KMS-11 (cell line): ENCODE results near the gene CCNJL.

ENCODE experiments used
- H2AFZ ChIP-seq: fragments of 200-600 bp; sonication (generic); 2 replicates; pipeline ENCODE4 v1.6.1; 2016; ENCODE audit warnings: antibody characterized with exemption, mixed run types, low read depth
- H3K27ac ChIP-seq: fragments of 200-600 bp; sonication (generic); 2 replicates; pipeline ENCODE4 v1.6.1; 2016; ENCODE audit warnings: mild to moderate bottlenecking, mixed run types
- H3K27me3 ChIP-seq: fragments of 200-600 bp; sonication (generic); 2 replicates; pipeline ENCODE4 v1.6.1; 2017; ENCODE audit warnings: mild to moderate bottlenecking, low read depth, mixed run types, moderate library complexity; ENCODE audit not compliant: insufficient read depth
- H3K36me3 ChIP-seq: fragments of 200-600 bp; sonication (generic); 2 replicates; pipeline ENCODE4 v1.6.1; 2017; ENCODE audit warnings: mild to moderate bottlenecking, mixed run types; ENCODE audit not compliant: insufficient read depth
- H3K4me1 ChIP-seq: fragments of 200-600 bp; sonication (generic); 2 replicates; pipeline ENCODE4 v1.6.1; 2016; ENCODE audit warnings: mild to moderate bottlenecking, low read depth, mixed run types; ENCODE audit not compliant: poor library complexity, severe bottlenecking
- H3K4me2 ChIP-seq: fragments of 200-600 bp; sonication (generic); 2 replicates; pipeline ENCODE4 v1.7.0; 2016; ENCODE audit warnings: mild to moderate bottlenecking, mixed run types
- H3K4me3 ChIP-seq: fragments of 200-600 bp; sonication (generic); IDR thresholded peaks from 2 replicates; pipeline ENCODE4 v1.6.1; 2017; ENCODE audit warnings: low read depth, low read length, mixed read lengths; ENCODE audit not compliant: insufficient read depth
- H3K79me2 ChIP-seq: fragments of 200-600 bp; sonication (generic); 2 replicates; pipeline ENCODE4 v1.6.1; 2016; ENCODE audit warnings: low read depth, mixed run types; ENCODE audit not compliant: insufficient read depth
- H3K9ac ChIP-seq: fragments of 200-600 bp; sonication (generic); 2 replicates; pipeline ENCODE4 v1.6.1; 2016; ENCODE audit warnings: mild to moderate bottlenecking, mixed run types
- H4K20me1 ChIP-seq: fragments of 200-600 bp; sonication (generic); 2 replicates; pipeline ENCODE4 v1.6.1; 2016; ENCODE audit warnings: mild to moderate bottlenecking, mixed run types; ENCODE audit not compliant: insufficient read depth
- TF ChIP-seq, protein P1 (sequence below): fragments of 200-600 bp; sonication (generic); conservative IDR thresholded peaks from 2 replicates; pipeline ENCODE4 v1.6.1; 2017; ENCODE audit warnings: low read depth, mild to moderate bottlenecking, antibody characterized with exemption, low read length, moderate library complexity, mixed read lengths

The CCNJL gene

DNA sequence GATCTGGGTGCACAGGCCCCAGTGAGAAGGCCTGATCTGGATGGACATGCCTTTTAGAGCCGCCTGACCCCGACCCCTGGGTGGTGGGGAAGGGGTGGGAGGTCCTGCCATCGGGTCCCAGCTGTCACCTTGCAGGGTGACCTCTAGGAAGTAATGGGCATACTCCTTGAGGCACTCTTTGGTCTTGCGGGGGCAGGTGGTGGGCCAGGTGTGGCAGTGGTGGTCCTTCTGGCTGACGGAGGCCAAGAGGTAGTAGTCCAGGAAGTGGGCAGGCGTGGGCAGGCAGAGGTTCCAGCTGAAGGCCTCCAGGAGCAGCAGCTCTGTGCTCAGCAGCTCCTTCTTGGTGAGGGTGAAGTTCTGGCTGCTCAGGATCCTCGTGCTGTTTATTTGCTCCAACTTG lies 53.0 kb downstream of the CCNJL start:
- TF ChIP-seq, protein P1, sequence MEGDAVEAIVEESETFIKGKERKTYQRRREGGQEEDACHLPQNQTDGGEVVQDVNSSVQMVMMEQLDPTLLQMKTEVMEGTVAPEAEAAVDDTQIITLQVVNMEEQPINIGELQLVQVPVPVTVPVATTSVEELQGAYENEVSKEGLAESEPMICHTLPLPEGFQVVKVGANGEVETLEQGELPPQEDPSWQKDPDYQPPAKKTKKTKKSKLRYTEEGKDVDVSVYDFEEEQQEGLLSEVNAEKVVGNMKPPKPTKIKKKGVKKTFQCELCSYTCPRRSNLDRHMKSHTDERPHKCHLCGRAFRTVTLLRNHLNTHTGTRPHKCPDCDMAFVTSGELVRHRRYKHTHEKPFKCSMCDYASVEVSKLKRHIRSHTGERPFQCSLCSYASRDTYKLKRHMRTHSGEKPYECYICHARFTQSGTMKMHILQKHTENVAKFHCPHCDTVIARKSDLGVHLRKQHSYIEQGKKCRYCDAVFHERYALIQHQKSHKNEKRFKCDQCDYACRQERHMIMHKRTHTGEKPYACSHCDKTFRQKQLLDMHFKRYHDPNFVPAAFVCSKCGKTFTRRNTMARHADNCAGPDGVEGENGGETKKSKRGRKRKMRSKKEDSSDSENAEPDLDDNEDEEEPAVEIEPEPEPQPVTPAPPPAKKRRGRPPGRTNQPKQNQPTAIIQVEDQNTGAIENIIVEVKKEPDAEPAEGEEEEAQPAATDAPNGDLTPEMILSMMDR = no peak

DNA sequence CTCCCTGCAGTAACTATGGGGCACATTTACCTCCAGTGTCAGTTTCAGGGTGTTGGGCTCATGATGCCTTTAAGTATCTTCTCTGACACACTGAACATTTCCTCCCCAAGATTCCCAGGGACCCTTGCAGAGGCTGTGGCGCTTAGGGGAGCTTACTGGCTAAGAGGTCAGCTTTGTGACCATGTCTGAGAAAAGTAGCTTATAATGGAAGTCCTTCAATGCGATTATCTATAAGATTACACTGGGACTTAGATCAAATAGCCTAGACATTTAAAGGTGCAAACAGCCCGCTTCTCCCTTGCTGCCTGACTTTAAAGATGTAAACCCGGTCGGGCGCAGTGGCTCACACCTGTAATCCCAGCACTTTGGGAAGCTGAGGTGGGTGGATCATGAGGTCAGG lies 57.7 kb downstream of the CCNJL start:
- H3K4me1 ChIP-seq = no peaks in the 10 kb centered on the region
- H4K20me1 ChIP-seq = no peaks in the 10 kb centered on the region
- no peak overlapping the region for H3K27ac ChIP-seq
- H3K4me2 ChIP-seq = no peak overlapping the region
- H3K9ac ChIP-seq = no peak overlapping the region
- TF ChIP-seq, protein P1 = no peak
- H2AFZ ChIP-seq = no peak overlapping the region
- H3K36me3 ChIP-seq = no peaks in the 10 kb centered on the region
- no peaks in the 10 kb centered on the region for H3K27me3 ChIP-seq
- no peaks in the 10 kb centered on the region for H3K79me2 ChIP-seq
- H3K4me3 ChIP-seq = no peak overlapping the region

More for the DNA sequence above, 53.0 kb downstream of the CCNJL start:
- Histone ChIP-seq H3K4me3 (no peak overlapping the region), H3K4me2 (no peak overlapping the region), H3K79me2 (no peaks in the 10 kb centered on the region), H3K27me3 (no peaks in the 10 kb centered on the region), H2AFZ (no peak overlapping the region), H3K4me1 (no peaks in the 10 kb centered on the region), H3K27ac (no peak overlapping the region), H3K9ac (no peak overlapping the region), H4K20me1 (no peaks in the 10 kb centered on the region), H3K36me3 (no peaks in the 10 kb centered on the region)

DNA sequence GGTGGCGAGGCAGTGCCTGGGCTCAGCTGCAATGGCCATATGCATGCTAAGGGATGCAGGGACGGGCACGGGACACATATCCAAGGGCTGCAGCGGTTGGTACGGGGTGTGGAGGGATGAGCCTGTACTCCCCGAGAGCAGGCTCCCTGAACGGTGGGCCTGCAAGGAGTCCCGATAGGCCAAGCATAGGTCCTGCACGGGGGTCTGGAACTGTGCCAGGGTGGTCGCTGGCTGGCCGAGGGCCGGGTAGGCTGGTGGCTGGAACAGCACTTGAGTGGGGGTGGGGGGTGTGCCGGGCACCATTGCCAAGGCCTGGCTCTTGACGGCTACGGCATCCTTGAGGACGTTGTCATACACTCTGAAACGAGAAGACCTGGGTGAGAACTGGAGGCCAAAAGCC lies 58.9 kb downstream of the CCNJL start:
- Histone ChIP-seq H3K79me2 (no peaks in the 10 kb centered on the region), H3K27me3 (no peaks in the 10 kb centered on the region), H3K4me2 (no peak overlapping the region), H2AFZ (no peak overlapping the region), H3K27ac (no peak overlapping the region), H3K9ac (no peak overlapping the region), H3K36me3 (no peaks in the 10 kb centered on the region), H3K4me1 (no peaks in the 10 kb centered on the region), H3K4me3 (no peak overlapping the region), H4K20me1 (no peaks in the 10 kb centered on the region)
- TF ChIP-seq, protein P1 = no peak

DNA sequence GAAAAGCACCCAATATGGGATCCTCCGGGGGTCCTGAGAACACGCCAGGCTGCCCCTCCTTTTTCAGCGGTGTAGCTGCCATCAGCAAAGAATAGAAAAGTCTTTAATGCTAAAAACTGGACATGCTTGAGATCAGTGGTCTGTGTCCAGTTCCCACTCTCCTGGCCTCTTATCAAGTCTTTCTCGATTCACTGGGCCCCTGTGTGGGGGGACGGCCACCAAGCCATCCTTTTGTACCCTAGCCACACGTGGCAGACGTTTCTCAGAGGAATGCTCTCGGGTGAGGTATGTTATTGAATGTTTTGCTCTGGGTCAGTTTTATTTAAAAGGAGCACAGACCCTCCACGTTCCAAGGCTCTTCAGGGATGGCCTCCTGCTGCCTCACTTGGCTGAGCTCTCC lies 59.4 kb downstream of the CCNJL start:
- TF ChIP-seq, protein P1 = no peak
- no peaks in the 10 kb centered on the region for H3K79me2 ChIP-seq
- H2AFZ ChIP-seq = no peak overlapping the region
- no peaks in the 10 kb centered on the region for H4K20me1 ChIP-seq
- H3K9ac ChIP-seq = no peak overlapping the region
- no peak overlapping the region for H3K4me2 ChIP-seq
- H3K27ac ChIP-seq = no peak overlapping the region
- H3K4me3 ChIP-seq = no peak overlapping the region
- H3K4me1 ChIP-seq = no peaks in the 10 kb centered on the region
- no peaks in the 10 kb centered on the region for H3K27me3 ChIP-seq
- H3K36me3 ChIP-seq = no peaks in the 10 kb centered on the region
